ENCODE results near the gene TGM6. TPM values are rescaled to one million over a fixed set of nuclear protein-coding genes. Genes with fewer than 3 reads are reported as not detected.

Gene TGM6
- total RNA-seq, 1 donor from 2014 or later: not detected

DNA sequence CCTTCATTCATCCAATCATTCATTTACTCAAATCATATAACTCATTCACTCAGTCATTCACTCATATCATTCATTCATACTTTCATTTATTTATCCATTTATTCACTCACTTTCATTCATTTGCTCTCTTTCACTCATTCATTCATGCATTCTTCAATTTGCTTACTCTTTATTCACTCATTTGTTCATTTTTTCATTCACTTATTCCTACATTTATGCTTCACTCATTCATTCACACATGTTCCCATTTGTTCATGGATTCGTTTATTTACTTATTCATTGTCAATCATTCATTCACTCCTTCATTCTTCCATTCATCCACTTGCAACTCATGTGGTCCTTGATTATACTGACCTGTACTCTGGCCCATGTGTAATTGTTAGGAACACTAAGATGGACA is 50.5 kb downstream of the TGM6 start:
- no peak for ATAC-seq

DNA sequence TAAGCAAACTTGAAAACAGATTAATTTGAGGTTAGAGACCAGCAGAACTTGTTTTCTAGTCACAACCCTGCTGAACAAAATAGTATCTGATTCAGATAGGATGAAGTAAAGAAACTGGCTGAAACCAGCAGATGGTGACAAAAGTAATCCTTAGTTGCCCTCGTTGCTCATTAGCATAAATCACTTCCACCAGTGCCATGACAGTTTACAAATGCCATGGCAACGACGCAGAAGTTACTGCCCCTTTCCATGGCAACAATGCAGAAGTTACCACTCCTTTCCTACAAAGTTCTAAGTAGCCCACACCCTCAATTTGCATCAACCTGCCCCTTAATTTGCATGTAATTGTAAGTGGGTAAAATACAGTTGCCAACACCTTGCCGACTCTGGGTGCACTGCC is 66.1 kb downstream of the TGM6 start:
- DNase-seq: no peak
- ATAC-seq: peak; percentile 48
- Histone ChIP-seq H3K4me1 (no peaks in the 10 kb centered on the region), H3K9me3 (no peaks in the 10 kb centered on the region), H3K36me3 (no peaks in the 10 kb centered on the region), H3K27ac (no peak overlapping the region), H3K4me3 (no peak overlapping the region), H3K27me3 (no peaks in the 10 kb centered on the region)
- intact Hi-C loops (cut with DNase I): no loop called here
- TF ChIP-seq, protein P1, sequence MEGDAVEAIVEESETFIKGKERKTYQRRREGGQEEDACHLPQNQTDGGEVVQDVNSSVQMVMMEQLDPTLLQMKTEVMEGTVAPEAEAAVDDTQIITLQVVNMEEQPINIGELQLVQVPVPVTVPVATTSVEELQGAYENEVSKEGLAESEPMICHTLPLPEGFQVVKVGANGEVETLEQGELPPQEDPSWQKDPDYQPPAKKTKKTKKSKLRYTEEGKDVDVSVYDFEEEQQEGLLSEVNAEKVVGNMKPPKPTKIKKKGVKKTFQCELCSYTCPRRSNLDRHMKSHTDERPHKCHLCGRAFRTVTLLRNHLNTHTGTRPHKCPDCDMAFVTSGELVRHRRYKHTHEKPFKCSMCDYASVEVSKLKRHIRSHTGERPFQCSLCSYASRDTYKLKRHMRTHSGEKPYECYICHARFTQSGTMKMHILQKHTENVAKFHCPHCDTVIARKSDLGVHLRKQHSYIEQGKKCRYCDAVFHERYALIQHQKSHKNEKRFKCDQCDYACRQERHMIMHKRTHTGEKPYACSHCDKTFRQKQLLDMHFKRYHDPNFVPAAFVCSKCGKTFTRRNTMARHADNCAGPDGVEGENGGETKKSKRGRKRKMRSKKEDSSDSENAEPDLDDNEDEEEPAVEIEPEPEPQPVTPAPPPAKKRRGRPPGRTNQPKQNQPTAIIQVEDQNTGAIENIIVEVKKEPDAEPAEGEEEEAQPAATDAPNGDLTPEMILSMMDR (IDR thresholded peaks at IDR 0.05): no peak

More for the DNA sequence above, 50.5 kb downstream of the TGM6 start:
- Histone ChIP-seq H3K36me3 (no peaks in the 10 kb centered on the region), H3K27me3 (peaks cover 8% of the 10 kb centered on the region), H3K4me3 (no peak overlapping the region), H3K27ac (no peak overlapping the region), H3K9me3 (no peaks in the 10 kb centered on the region), H3K4me1 (no peaks in the 10 kb centered on the region)
- TF ChIP-seq, protein P1 (IDR thresholded peaks at IDR 0.05): no peak
- intact Hi-C loops (cut with DNase I): no loop called here
- DNase-seq: no peak

GRCh38 chr20:2449386-2449785 is 68.7 kb downstream of the TGM6 start:
- Histone ChIP-seq H3K4me1 (no peaks in the 10 kb centered on the region), H3K4me3 (no peak overlapping the region), H3K9me3 (no peaks in the 10 kb centered on the region), H3K36me3 (no peaks in the 10 kb centered on the region), H3K27ac (no peak overlapping the region), H3K27me3 (no peaks in the 10 kb centered on the region)
- ATAC-seq: no peak
- intact Hi-C loops (cut with DNase I): no loop called here
- no peak for DNase-seq
- TF ChIP-seq, protein P1 (IDR thresholded peaks at IDR 0.05): no peak

DNA sequence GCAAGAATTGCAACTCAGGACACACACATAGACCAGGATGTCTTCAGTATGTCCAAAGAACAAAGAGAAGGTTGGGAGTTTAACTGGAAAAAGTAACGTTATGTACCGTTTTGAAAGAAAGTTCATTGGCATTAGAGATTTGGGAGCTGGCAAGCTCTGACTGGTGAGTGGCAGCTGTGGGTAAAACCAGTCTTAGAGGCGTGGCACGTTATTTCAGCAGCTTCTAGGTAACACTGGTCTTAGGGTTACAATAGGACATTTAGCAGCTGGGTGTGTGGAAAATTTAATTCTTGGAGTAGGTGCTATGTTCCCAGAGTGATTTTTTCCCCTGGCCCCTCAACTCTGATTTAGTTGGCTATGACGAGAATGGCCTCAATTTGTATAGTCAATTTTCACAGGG is 70.7 kb downstream of the TGM6 start:
- Histone ChIP-seq H3K4me3 (no peak overlapping the region), H3K9me3 (no peaks in the 10 kb centered on the region), H3K36me3 (no peaks in the 10 kb centered on the region), H3K27me3 (no peaks in the 10 kb centered on the region), H3K4me1 (no peaks in the 10 kb centered on the region), H3K27ac (no peak overlapping the region)
- ATAC-seq (no peak), DNase-seq (no peak)
- intact Hi-C loops (cut with DNase I): no loop called here
- TF ChIP-seq, protein P1 (IDR thresholded peaks at IDR 0.05): no peak

DNA sequence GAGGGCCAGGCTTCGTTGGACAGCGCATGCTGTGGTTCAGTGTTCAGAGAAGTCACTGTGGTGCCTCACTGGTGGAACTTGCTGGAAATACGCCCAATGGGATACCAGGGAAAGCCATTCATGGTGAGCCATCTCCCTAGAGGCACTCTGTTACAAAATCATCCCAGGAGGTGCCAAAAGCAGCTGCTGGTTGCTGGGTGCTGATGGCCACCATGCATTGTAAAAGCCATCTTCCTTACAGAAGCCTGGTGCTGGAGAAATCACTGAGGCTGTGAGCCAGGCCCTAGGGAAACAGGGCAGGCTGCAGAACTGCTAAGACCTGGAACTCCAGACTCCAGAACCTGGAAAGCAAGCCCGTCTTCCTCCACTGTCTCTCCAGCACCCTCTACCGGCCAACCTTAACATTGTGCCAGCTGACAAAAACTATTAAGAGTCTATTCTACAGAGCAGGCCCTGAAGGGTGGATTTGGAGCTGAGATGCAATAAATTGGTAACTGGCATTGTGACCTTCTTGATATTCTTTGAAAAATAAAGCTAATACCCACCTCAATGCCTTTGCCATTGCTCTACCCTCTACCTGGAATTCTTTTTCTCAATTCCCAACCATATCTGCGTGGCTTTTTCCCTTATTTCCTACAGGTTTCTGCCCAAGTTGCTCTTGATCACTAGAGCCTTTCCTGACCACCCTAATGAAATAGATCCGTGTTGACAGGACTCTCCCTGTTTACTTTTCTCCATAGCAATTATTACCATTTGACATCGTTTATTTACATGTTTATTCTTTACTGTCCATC is 71.4 kb downstream of the TGM6 start:
- Histone ChIP-seq H3K4me3 (no peak overlapping the region), H3K4me1 (no peaks in the 10 kb centered on the region), H3K36me3 (no peaks in the 10 kb centered on the region), H3K9me3 (no peaks in the 10 kb centered on the region), H3K27ac (no peak overlapping the region), H3K27me3 (no peaks in the 10 kb centered on the region)
- intact Hi-C loops (cut with DNase I): no loop called here
- ATAC-seq (peak; percentile 94), DNase-seq (no peak)
- TF ChIP-seq, protein P1 (IDR thresholded peaks at IDR 0.05): peak; percentile 82
